K562 (cell line): ENCODE measurements around the gene BOC.

Experiments
- POLR2A ChIP-seq: fragments of 450-650 bp; conservative IDR thresholded peaks from 2 replicates; pipeline ENCODE4 v1.6.1; 2016
- RFX5 ChIP-seq: IDR thresholded peaks from 2 replicates; pipeline ENCODE4 v1.6.1; 2011; ENCODE audit warnings: low read depth, mild to moderate bottlenecking, improper control_type of control experiment, low read length
- SMARCE1 ChIP-seq: fragments of 450-650 bp; IDR thresholded peaks from 2 replicates; pipeline ENCODE4 v1.7.1; 2016; ENCODE audit warnings: mild to moderate bottlenecking
- TF ChIP-seq, protein P1 (sequence below): sonication (generic); formaldehyde crosslinking; IDR thresholded peaks from 2 replicates; pipeline ENCODE4 v1.9.0; 2022; ENCODE audit warnings: mild to moderate bottlenecking, missing genetic modification reagents
- TF ChIP-seq, protein P2 (sequence below), 3 experiments: IDR thresholded peaks in 2 of 3; conservative IDR thresholded peaks in 1 of 3; 2 replicates each; pipeline ENCODE4 v1.5.1; 2011 to 2012; ENCODE audit warnings: low read length in 3 of 3, mild to moderate bottlenecking in 3 of 3, control low read depth in 2 of 3, improper control_type of control experiment in 1 of 3, inconsistent platforms in 1 of 3, low read depth in 1 of 3, mixed read lengths in 1 of 3, moderate library complexity in 1 of 3; ENCODE audit not compliant: insufficient read depth in 2 of 3

DNA sequence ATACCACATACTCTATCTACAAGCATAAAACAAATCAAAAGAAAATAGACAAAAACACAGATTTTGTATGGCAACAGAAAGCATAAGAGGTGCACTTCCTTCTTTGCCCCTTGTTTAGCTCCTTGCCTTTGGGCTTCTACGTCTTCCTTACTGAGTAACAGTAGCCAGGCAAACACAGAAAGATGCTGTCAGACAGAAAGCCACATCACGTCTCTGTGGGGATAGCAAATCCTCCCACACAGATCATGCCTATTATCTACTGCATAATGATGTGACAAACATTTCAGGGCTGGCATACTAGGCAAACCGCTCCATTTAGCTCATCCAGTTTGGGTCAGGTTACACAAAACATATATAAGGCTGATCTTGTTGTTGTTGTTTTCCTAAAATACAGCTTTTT is 92.7 kb downstream of the BOC start:
- TF ChIP-seq, protein P1, sequence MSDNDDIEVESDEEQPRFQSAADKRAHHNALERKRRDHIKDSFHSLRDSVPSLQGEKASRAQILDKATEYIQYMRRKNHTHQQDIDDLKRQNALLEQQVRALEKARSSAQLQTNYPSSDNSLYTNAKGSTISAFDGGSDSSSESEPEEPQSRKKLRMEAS (CRISPR knock-in tag): no peak
- TF ChIP-seq POLR2A: no peak
- no peak for TF ChIP-seq RFX5
- no peak for TF ChIP-seq SMARCE1
- TF ChIP-seq, protein P2, sequence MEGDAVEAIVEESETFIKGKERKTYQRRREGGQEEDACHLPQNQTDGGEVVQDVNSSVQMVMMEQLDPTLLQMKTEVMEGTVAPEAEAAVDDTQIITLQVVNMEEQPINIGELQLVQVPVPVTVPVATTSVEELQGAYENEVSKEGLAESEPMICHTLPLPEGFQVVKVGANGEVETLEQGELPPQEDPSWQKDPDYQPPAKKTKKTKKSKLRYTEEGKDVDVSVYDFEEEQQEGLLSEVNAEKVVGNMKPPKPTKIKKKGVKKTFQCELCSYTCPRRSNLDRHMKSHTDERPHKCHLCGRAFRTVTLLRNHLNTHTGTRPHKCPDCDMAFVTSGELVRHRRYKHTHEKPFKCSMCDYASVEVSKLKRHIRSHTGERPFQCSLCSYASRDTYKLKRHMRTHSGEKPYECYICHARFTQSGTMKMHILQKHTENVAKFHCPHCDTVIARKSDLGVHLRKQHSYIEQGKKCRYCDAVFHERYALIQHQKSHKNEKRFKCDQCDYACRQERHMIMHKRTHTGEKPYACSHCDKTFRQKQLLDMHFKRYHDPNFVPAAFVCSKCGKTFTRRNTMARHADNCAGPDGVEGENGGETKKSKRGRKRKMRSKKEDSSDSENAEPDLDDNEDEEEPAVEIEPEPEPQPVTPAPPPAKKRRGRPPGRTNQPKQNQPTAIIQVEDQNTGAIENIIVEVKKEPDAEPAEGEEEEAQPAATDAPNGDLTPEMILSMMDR (IDR thresholded peaks at IDR 0.05 in 2 of 3, conservative IDR thresholded peaks at IDR 0.05 in 1 of 3; ENCODE audit: insufficient read depth in 2 of 3, low read depth in 1 of 3, low read length in 3 of 3): no peak
